Measurements from ENCODE around the gene NCEH1. TPM values are rescaled to one million over a fixed set of nuclear protein-coding genes. Genes with fewer than 3 reads are reported as not detected.
A peak's percentile ranks its signal among the peaks of the same experiment; 100 is the strongest.

Gene NCEH1
- polyA plus RNA-seq, 3 donors: 8.6 to 23.9 (median 20.7) TPM

DNA sequence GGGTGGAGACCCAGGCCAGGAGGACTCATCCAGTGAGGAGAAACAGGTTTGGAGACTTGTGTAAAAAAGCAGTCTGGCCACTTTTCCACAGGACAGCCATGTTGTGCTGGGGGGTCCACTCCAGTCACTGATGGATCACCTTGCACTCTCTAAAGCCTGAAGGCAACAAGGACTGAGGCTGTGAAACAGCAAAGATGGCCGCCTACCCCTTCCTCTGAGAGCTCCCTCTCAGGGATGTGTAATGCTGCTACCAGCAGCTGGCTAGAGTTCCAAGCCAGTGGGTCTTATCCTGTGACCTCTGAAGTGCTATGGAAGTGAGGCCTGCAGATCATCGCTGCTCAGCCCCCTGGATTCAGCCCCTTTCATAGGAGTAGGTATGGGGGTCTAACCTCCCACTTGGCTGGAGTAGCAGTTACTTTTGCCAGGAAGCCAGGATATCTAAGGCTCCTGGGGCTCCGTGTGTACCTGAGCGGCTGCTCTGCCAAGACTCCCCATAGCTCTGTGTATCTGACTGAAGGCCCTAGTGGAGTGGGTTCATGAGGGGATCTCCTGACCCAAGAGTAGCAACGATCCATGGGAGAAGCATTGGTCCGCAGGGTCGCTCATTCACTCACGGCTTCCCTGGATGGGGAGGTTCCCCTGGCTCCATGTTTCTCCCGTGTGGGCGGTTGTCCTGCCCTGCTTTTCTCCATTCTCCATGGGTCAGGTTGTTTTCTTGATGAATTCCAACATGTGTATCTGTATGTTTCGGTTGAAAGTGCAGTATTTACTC lies 117.8 kb downstream of the NCEH1 start:
- intact Hi-C loops (cut with micrococcal nuclease): loop anchor here (5.0 to 10.0 kb wide), 3 partner anchors 48 to 101 kb away; partner anchors contain the start of gene TNFSF10 (in 1 of the 2)
- 100% methylated on average over 7 of the region's 11 CpGs for WGBS (ENCODE audit: insufficient coverage)

More for the DNA sequence above, 117.8 kb downstream of the NCEH1 start:
- no peak for TF ChIP-seq CTCF (IDR thresholded peaks at IDR 0.05)
- Mint-ChIP-seq H3K4me1 (peaks cover 66% of the 10 kb centered on the region), H3K27me3 (ENCODE audit: low read depth in 3 of 3) (peaks cover 0 to 2% (median 1%) of the 10 kb centered on the region in 3 donors), H3K9me3 (peaks cover 7 to 12% (median 9%) of the 10 kb centered on the region in 7 donors), H3K4me3 (no peak overlapping the region), H3K27ac (peak overlapping the region in 5 of 7 donors; percentile 21 to 94 (median 83)), H3K36me3 (peaks cover 2 to 9% of the 10 kb centered on the region in 2 donors)
- H3K27me3 ChIP-seq (ENCODE audit: control insufficient read depth in 2 of 2, insufficient read depth in 2 of 2, low read length in 2 of 2): no peaks in the 10 kb centered on the region
- peak overlapping the region in 1 of 3 experiments; percentile 41 for H3K4me3 ChIP-seq (replicated peaks in 1 of 3; ENCODE audit: low read depth in 2 of 3, low read length in 3 of 3)
- H3K9ac ChIP-seq (ENCODE audit: insufficient read depth, low read length, poor library complexity, severe bottlenecking): no peak overlapping the region
- H3K79me2 ChIP-seq (ENCODE audit: insufficient read depth, low read length): peaks cover 11% of the 10 kb centered on the region
- no peaks in the 10 kb centered on the region for H4K20me1 ChIP-seq (ENCODE audit: insufficient read depth, low read length)
- H3K27ac ChIP-seq (ENCODE audit: low read depth in 1 of 2, low read length in 2 of 2): peak overlapping the region in 1 of 2 donors; percentile 80
- peak overlapping the region; percentile 57 for H3K4me2 ChIP-seq (replicated peaks; ENCODE audit: extremely low read depth, low read length, poor library complexity, severe bottlenecking)
- no peak for DNase-seq
- H3K4me1 ChIP-seq (ENCODE audit: control insufficient read depth in 1 of 2, insufficient read depth in 2 of 2, low read length in 2 of 2): peaks cover 48 to 51% of the 10 kb centered on the region in 2 donors
- H3K36me3 ChIP-seq (replicated peaks in 1 of 2; ENCODE audit: control insufficient read depth in 1 of 2, insufficient read depth in 2 of 2, low read length in 2 of 2): no peaks in the 10 kb centered on the region
- peaks cover 0 to 6% of the 10 kb centered on the region in 2 donors for H3K9me3 ChIP-seq (replicated peaks in 1 of 2; ENCODE audit: control insufficient read depth in 1 of 2, insufficient read depth in 1 of 2, low read length in 2 of 2)
- H2AFZ ChIP-seq (ENCODE audit: insufficient read depth, low read depth, low read length, poor library complexity, severe bottlenecking): no peak overlapping the region

Data from CD14-positive monocyte (primary cell).